HCT116 (cell line): ENCODE data around the gene ACYP2. TPM values are rescaled to one million over a fixed set of nuclear protein-coding genes. Genes with fewer than 3 reads are reported as not detected.

Source experiments
- ATAC-seq: fragments of 200-7000 bp; cut with Tn5 transposase; 2 replicates; pipeline ENCODE4 v1.9.1; 2020; ENCODE audit warnings: mild to moderate bottlenecking, moderate library complexity
- BruUV-seq: library from RNA; stranded (reverse); fragments of 400-500 nt; replicated peaks from 2 replicates; lab custom pipeline; 2021; lab: Mats Ljungman, UMichigan
- CTCF ChIA-PET: fragments of 300-600 bp; sonication (Branson Sonifier 250); formaldehyde crosslinking; loops from one replicate; lab custom pipeline; 2021; ENCODE audit warnings: antibody characterized with exemption; lab: Charles Lee
- POLR2A ChIA-PET: fragments of 300-600, 350-600 bp; sonication (Branson Sonifier 250); formaldehyde crosslinking; loops from one replicate; lab custom pipeline; 2021; ENCODE audit warnings: antibody characterized with exemption; lab: Charles Lee
- RAD21 ChIA-PET, 2 experiments: fragments of 300-600 bp; sonication (Branson Sonifier 250); formaldehyde crosslinking; loops; one replicate each; lab custom pipeline; 2023; ENCODE audit warnings: low total read pairs in 2 of 2; ENCODE audit not compliant: uncharacterized antibody in 2 of 2, unreplicated experiment in 2 of 2, low non-redundant PET in 1 of 2; lab: Charles Lee
- DNase-seq: peaks from one replicate; pipeline ENCODE4 v3.0.0-alpha.2; 2010; ENCODE audit warnings: low read depth, low spot score
- H2AFZ ChIP-seq: fragments of 200-600 bp; shearing (Covaris generic), sonication (generic); 2 replicates; pipeline ENCODE4 v1.6.1; 2017; ENCODE audit warnings: low read depth, mixed run types, mixed read lengths, antibody characterized with exemption, low read length; ENCODE audit not compliant: poor library complexity, severe bottlenecking
- H3K27ac ChIP-seq: 2 replicates; pipeline ENCODE4 v1.5.1; 2012; ENCODE audit warnings: low read depth, low read length
- H3K27me3 ChIP-seq: fragments of 200-600 bp; sonication (generic); 2 replicates; pipeline ENCODE4 v1.6.1; 2016; ENCODE audit warnings: mixed run types, low read length, mixed read lengths; ENCODE audit not compliant: insufficient read depth
- H3K36me3 ChIP-seq, 2 experiments: fragments of 200-500 bp in 1 of 2; fragments of 200-600 bp in 1 of 2; sonication (Bioruptor generic) in 1 of 2; sonication (generic) in 1 of 2; 2 replicates each; pipeline versions ENCODE4 v1.5.1 to v1.6.1; 2014 to 2016; ENCODE audit warnings: low read length in 2 of 2, inconsistent platforms in 1 of 2, mixed read lengths in 1 of 2, mixed run types in 1 of 2; ENCODE audit not compliant: insufficient read depth in 2 of 2, control insufficient read depth in 1 of 2
- H3K4me1 ChIP-seq, 2 experiments: fragments of 200-600 bp in 1 of 2; sonication (generic) in 1 of 2; 2 replicates each; pipeline versions ENCODE4 v1.5.1 to v1.6.1; 2012 to 2017; ENCODE audit warnings: low read length in 2 of 2, inconsistent platforms in 1 of 2, mild to moderate bottlenecking in 1 of 2, mixed read lengths in 1 of 2, mixed run types in 1 of 2, moderate library complexity in 1 of 2; ENCODE audit not compliant: insufficient read depth in 2 of 2, control insufficient read depth in 1 of 2
- H3K4me2 ChIP-seq: fragments of 200-600 bp; sonication (generic); 2 replicates; pipeline ENCODE4 v1.6.1; 2017; ENCODE audit warnings: mixed run types, low read length, mixed read lengths
- H3K4me3 ChIP-seq, 2 experiments: fragments of 200-600 bp in 1 of 2; sonication (generic) in 1 of 2; replicated peaks in 1 of 2; 2 replicates each; pipeline ENCODE4 v1.5.1; 2011 to 2016; ENCODE audit warnings: low read length in 2 of 2, control low read depth in 1 of 2, low read depth in 1 of 2, mild to moderate bottlenecking in 1 of 2, mixed read lengths in 1 of 2, mixed run types in 1 of 2
- H3K79me2 ChIP-seq: fragments of 200-600 bp; sonication (generic); 2 replicates; pipeline ENCODE4 v1.6.1; 2017; ENCODE audit warnings: mild to moderate bottlenecking, mixed run types, low read length, moderate library complexity, mixed read lengths; ENCODE audit not compliant: insufficient read depth
- H3K9ac ChIP-seq: fragments of 200-600 bp; sonication (generic); 2 replicates; pipeline ENCODE4 v1.6.1; 2016; ENCODE audit warnings: low read length, mixed read lengths
- H3K9me2 ChIP-seq: fragments of 200-600 bp; sonication (generic), shearing (Covaris generic); 2 replicates; pipeline ENCODE4 v1.6.1; 2017; ENCODE audit warnings: mixed run types, mild to moderate bottlenecking, moderate library complexity; ENCODE audit not compliant: insufficient read depth
- H3K9me3 ChIP-seq, 2 experiments: fragments of 200-500 bp in 1 of 2; fragments of 200-600 bp in 1 of 2; sonication (Bioruptor generic) in 1 of 2; sonication (generic) in 1 of 2; 2 replicates each; pipeline ENCODE4 v1.6.1; 2014 to 2017; ENCODE audit warnings: low read length in 2 of 2, mixed read lengths in 2 of 2, inconsistent platforms in 1 of 2, low read depth in 1 of 2, mild to moderate bottlenecking in 1 of 2, mixed run types in 1 of 2, moderate library complexity in 1 of 2; ENCODE audit not compliant: control insufficient read depth in 1 of 2, insufficient read depth in 1 of 2
- H4K20me1 ChIP-seq: fragments of 200-600 bp; sonication (generic), shearing (Covaris generic); 2 replicates; pipeline ENCODE4 v1.6.1; 2017; ENCODE audit warnings: mixed run types, mild to moderate bottlenecking, moderate library complexity; ENCODE audit not compliant: insufficient read depth
- CBX3 ChIP-seq: IDR thresholded peaks from 2 replicates; pipeline ENCODE4 v1.6.1; 2012; ENCODE audit warnings: low read depth
- CEBPB ChIP-seq: IDR thresholded peaks from 2 replicates; pipeline ENCODE4 v1.6.1; 2012; ENCODE audit warnings: low read depth
- EGR1 ChIP-seq: IDR thresholded peaks from 2 replicates; pipeline ENCODE4 v1.6.1; 2012; ENCODE audit warnings: low read depth
- ELF1 ChIP-seq: IDR thresholded peaks from 2 replicates; pipeline ENCODE4 v1.6.1; 2012; ENCODE audit warnings: low read depth, borderline replicate concordance
- FOSL1 ChIP-seq: IDR thresholded peaks from 2 replicates; pipeline ENCODE4 v1.6.1; 2012; ENCODE audit warnings: low read depth
- POLR2AphosphoS5 ChIP-seq: IDR thresholded peaks from 2 replicates; pipeline ENCODE4 v1.6.1; 2011; ENCODE audit warnings: mild to moderate bottlenecking, low read depth, low read length, moderate library complexity
- SP1 ChIP-seq: IDR thresholded peaks from 2 replicates; pipeline ENCODE4 v1.6.1; 2012; ENCODE audit warnings: low read depth
- SRF ChIP-seq: IDR thresholded peaks from 2 replicates; pipeline ENCODE4 v1.6.1; 2012; ENCODE audit warnings: low read depth
- YY1 ChIP-seq: IDR thresholded peaks from 2 replicates; pipeline ENCODE4 v1.6.1; 2011; ENCODE audit warnings: low read length, low read depth, moderate library complexity, mild to moderate bottlenecking; ENCODE audit not compliant: insufficient replicate concordance; ENCODE audit errors: extremely low read depth
- ZFX ChIP-seq: fragments of 450-650 bp; IDR thresholded peaks from 2 replicates; pipeline ENCODE4 v1.6.1; 2017
- intact Hi-C: fragments of 100-400 bp; cut with micrococcal nuclease; formaldehyde crosslinking; loops from 2 replicates; pipeline ENCODE4 v1.10.0; 2022
- total RNA-seq: library from RNA; stranded (reverse); gene quantifications from one replicate; pipeline ENCODE4 v1.2.1, GENCODE V29; 2021; ENCODE audit not compliant: unreplicated experiment
- TF ChIP-seq, protein P1 (sequence below): IDR thresholded peaks from 2 replicates; pipeline ENCODE4 v1.6.1; 2011; ENCODE audit warnings: mild to moderate bottlenecking, low read length, moderate library complexity; ENCODE audit not compliant: insufficient replicate concordance; ENCODE audit errors: extremely low read depth
- TF ChIP-seq, protein P2 (sequence below): IDR thresholded peaks from 2 replicates; pipeline ENCODE4 v1.6.1; 2012

ACYP2 gene
- total RNA-seq, 1 experiment from 2014 or later = 9.4 TPM

DNA sequence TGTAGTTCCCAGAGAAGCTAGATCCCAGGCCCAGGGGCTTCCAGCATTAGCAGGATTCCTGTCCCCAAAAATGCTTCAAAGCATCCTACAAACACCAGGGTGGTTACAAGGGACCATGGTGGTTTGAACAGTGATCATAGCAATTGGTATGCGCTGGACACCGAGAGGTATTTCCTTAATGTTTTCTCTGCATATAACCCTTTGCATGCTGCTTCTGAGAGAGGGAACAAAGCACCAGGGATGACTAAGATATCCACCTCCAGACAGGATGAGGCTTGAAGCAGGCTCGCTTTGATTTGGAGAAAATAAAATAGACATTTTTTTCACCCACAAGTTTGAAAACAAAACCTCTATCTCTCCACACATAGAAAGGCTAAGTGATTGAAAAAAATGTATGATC, 191.1 kb downstream of the ACYP2 start:
- Histone ChIP-seq H3K9ac (no peak overlapping the region), H3K4me2 (no peak overlapping the region), H3K27me3 (no peaks in the 10 kb centered on the region), H3K36me3 (no peaks in the 10 kb centered on the region), H4K20me1 (no peaks in the 10 kb centered on the region), H3K9me3 (no peaks in the 10 kb centered on the region), H3K4me3 (no peak overlapping the region), H3K9me2 (no peaks in the 10 kb centered on the region), H2AFZ (no peak overlapping the region), H3K27ac (no peak overlapping the region), H3K4me1 (peaks cover 0 to 7% of the 10 kb centered on the region in 2 experiments; a peak in 1 of 4 replicates), H3K79me2 (no peaks in the 10 kb centered on the region)
- intact Hi-C loops = no loop called here
- RAD21 ChIA-PET = no interaction called here
- ATAC-seq (no peak), DNase-seq (no peak)
- BruUV-seq = no TSS peak
- POLR2A ChIA-PET = no interaction called here
- TF ChIP-seq FOSL1 (no peak), CEBPB (no peak), CBX3 (no peak), POLR2AphosphoS5 (no peak), ZFX (no peak), SRF (no peak), SP1 (no peak), EGR1 (no peak), YY1 (no peak), ELF1 (no peak)
- TF ChIP-seq, protein P1, sequence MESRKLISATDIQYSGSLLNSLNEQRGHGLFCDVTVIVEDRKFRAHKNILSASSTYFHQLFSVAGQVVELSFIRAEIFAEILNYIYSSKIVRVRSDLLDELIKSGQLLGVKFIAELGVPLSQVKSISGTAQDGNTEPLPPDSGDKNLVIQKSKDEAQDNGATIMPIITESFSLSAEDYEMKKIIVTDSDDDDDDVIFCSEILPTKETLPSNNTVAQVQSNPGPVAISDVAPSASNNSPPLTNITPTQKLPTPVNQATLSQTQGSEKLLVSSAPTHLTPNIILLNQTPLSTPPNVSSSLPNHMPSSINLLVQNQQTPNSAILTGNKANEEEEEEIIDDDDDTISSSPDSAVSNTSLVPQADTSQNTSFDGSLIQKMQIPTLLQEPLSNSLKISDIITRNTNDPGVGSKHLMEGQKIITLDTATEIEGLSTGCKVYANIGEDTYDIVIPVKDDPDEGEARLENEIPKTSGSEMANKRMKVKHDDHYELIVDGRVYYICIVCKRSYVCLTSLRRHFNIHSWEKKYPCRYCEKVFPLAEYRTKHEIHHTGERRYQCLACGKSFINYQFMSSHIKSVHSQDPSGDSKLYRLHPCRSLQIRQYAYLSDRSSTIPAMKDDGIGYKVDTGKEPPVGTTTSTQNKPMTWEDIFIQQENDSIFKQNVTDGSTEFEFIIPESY = no peak
- TF ChIP-seq, protein P2, sequence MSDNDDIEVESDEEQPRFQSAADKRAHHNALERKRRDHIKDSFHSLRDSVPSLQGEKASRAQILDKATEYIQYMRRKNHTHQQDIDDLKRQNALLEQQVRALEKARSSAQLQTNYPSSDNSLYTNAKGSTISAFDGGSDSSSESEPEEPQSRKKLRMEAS = no peak
- CTCF ChIA-PET = no interaction called here
